Measurements from ENCODE around the gene ING2.

- TF ChIP-seq, protein P1, sequence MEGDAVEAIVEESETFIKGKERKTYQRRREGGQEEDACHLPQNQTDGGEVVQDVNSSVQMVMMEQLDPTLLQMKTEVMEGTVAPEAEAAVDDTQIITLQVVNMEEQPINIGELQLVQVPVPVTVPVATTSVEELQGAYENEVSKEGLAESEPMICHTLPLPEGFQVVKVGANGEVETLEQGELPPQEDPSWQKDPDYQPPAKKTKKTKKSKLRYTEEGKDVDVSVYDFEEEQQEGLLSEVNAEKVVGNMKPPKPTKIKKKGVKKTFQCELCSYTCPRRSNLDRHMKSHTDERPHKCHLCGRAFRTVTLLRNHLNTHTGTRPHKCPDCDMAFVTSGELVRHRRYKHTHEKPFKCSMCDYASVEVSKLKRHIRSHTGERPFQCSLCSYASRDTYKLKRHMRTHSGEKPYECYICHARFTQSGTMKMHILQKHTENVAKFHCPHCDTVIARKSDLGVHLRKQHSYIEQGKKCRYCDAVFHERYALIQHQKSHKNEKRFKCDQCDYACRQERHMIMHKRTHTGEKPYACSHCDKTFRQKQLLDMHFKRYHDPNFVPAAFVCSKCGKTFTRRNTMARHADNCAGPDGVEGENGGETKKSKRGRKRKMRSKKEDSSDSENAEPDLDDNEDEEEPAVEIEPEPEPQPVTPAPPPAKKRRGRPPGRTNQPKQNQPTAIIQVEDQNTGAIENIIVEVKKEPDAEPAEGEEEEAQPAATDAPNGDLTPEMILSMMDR (IDR thresholded peaks at IDR 0.05): no peak
- no peak for TF ChIP-seq POLR2A (IDR thresholded peaks at IDR 0.05)
Observed at GRCh38 chr4:183541752-183542040, 36.8 kb downstream of the ING2 start.
